ENCODE data around the gene EIF2B4. TPM values are rescaled to one million over a fixed set of nuclear protein-coding genes. Genes with fewer than 3 reads are reported as not detected.

Gene EIF2B4
- total and polyA plus RNA-seq, 7 experiments from 2014 or later: 23.8 to 56.1 (median 42.2) TPM

DNA sequence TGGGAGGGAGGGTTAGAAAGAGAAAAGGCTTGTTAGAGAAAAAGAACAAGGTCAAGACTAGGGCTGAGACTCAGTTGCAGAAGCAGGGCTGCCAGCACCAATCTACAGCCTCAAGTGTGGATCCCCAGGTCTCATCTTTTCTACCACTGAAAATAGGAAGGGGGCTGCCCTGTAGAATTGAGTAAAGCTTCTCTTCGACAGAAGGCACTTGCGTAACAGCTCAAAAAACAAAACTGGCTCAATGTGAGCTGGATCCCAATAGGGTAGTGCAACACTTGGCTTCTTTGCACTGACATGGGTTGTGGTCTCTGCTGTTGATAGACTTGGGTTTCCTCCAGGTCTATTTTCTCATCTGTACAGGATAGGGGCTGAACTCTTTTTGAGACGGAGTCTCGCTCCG is 45.4 kb downstream of the EIF2B4 start:
- ChIA-PET POLR2A (interaction anchor here (0.6 to 4.7 kb wide), 7 partner anchors 8 to 113 kb away, joined by 3 to 40 read pairs (median 5); partner anchors contain the start of genes ATRAID, EIF2B4, SLC5A6 and SNX17), CTCF (interaction anchor here (0.6 kb wide), 1 partner anchor 16 kb away, joined by 8 read pairs; no protein-coding TSS in a partner anchor)
- Mint-ChIP-seq H3K9me3 (peaks cover 0 to 2% (median 0%) of the 10 kb centered on the region in 11 donors), H3K36me3 (peaks cover 10 to 40% (median 23%) of the 10 kb centered on the region in 5 donors), H3K27me3 (no peaks in the 10 kb centered on the region), H3K4me1 (peaks cover 14 to 30% (median 23%) of the 10 kb centered on the region in 7 donors), H3K27ac (peak overlapping the region in 8 of 9 donors; percentile 46 to 100 (median 98)), H3K4me3 (peak overlapping the region in 9 of 10 donors; percentile 3 to 99 (median 45))
- Histone ChIP-seq H3K27ac (ENCODE audit: low read depth, low read length) (peak overlapping the region; percentile 23), H3K4me1 (ENCODE audit: control insufficient read depth in 2 of 2, insufficient read depth in 2 of 2, low read length in 2 of 2) (peaks cover 17 to 22% of the 10 kb centered on the region in 2 donors), H3K4me3 (ENCODE audit: low read length) (no peak overlapping the region), H3K9me3 (ENCODE audit: control insufficient read depth in 2 of 3, low read length in 3 of 3) (no peaks in the 10 kb centered on the region), H3K36me3 (ENCODE audit: control insufficient read depth in 2 of 3, insufficient read depth in 3 of 3, low read length in 3 of 3) (peaks cover 11 to 44% (median 20%) of the 10 kb centered on the region in 3 experiments), H3K27me3 (ENCODE audit: control insufficient read depth in 2 of 2, insufficient read depth in 2 of 2, low read length in 2 of 2) (no peaks in the 10 kb centered on the region)
- no peak for DNase-seq
- ATAC-seq: no peak
- intact Hi-C loops (cut with micrococcal nuclease): no loop called here

- DNase-seq: no peak
- ChIA-PET POLR2A (interaction anchor here (0.6 to 4.7 kb wide), 20 partner anchors 9 to 273 kb away, joined by 3 to 40 read pairs (median 5); partner anchors contain the start of genes AGBL5, ATRAID, EIF2B4 and GTF3C2), CTCF (interaction anchor here (1.2 to 2.6 kb wide), 3 partner anchors 20 to 105 kb away, joined by 4 to 9 read pairs (median 6); partner anchors contain the start of gene NRBP1)
- Mint-ChIP-seq H3K9me3 (peaks cover 0 to 2% (median 0%) of the 10 kb centered on the region in 11 donors), H3K27ac (peak overlapping the region; percentile 93 to 100 (median 99)), H3K36me3 (peaks cover 10 to 31% (median 19%) of the 10 kb centered on the region in 5 donors), H3K4me3 (peak overlapping the region; percentile 91 to 100 (median 99)), H3K4me1 (peaks cover 14 to 30% (median 23%) of the 10 kb centered on the region in 7 donors), H3K27me3 (no peaks in the 10 kb centered on the region)
- no peak for ATAC-seq
- Histone ChIP-seq H3K36me3 (ENCODE audit: control insufficient read depth in 2 of 3, insufficient read depth in 3 of 3, low read length in 3 of 3) (peaks cover 4 to 34% (median 10%) of the 10 kb centered on the region in 3 experiments), H3K4me1 (ENCODE audit: control insufficient read depth in 2 of 2, insufficient read depth in 2 of 2, low read length in 2 of 2) (peaks cover 17 to 22% of the 10 kb centered on the region in 2 donors), H3K27ac (ENCODE audit: low read depth, low read length) (peak overlapping the region; percentile 95), H3K4me3 (ENCODE audit: low read length) (peak overlapping the region; percentile 99), H3K9me3 (ENCODE audit: control insufficient read depth in 2 of 3, low read length in 3 of 3) (no peaks in the 10 kb centered on the region), H3K27me3 (ENCODE audit: control insufficient read depth in 2 of 2, insufficient read depth in 2 of 2, low read length in 2 of 2) (no peaks in the 10 kb centered on the region)
- intact Hi-C loops (cut with micrococcal nuclease): loop anchor here (1.0 to 2.0 kb wide), 13 partner anchors 33 to 538 kb away; partner anchors contain the start of genes CAD (in 2 of the 2), EIF2B4 (in 2 of the 2), PPM1G (in 2 of the 2) and PREB (in 2 of the 2)
These were observed 46.4 kb downstream of the EIF2B4 start for GRCh38 chr2:27323596-27324285.

DNA sequence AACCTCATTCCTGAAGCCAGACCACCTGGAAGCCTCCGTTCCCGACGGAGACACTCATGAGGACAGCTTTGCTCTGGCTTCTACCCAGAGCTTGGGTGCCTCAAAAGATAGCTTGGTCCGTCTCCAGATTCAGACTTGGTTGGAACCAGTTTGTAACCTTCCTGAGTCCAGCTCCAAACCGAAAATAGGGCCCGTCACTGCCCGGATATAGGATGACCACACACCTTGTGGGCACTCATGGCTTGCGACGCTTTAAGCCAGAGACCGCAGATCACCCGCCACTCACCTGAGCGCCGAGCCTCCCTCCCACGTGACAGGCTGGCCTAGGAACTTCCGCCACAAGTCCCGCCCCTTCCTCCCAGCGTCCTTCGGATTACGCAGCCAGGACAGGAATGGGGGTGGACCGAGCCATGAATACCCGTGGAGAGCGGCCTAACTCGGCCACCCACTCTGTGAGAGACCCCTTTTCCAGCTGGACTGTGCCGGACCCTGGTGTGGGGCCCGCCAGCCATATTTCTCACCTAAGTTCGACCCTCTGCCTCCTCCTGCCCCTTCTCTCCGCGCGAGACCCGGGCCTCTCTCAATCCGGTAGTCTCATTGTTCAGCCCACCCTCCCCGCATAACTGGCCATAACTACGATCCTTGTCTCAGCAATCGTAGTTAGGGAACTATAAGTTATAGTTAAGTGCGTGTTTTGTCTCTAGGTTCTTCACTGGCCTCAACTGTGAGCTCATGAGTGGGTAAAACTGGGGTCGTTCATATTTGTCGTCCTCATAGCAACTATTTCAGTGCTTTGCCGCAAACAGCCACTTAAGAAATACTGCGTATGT is 47.2 kb downstream of the EIF2B4 start, which contains the start of gene MPV17:
Gene MPV17 (minus strand): TSS at position 332 of the 830 bp plus-strand sequence. CDS start 580 bp downstream, outside the sequence.
- H3K27ac Mint-ChIP-seq: peak within 1 kb of the TSS; percentile 93 to 100 (median 99)

GRCh38 chr2:27322301-27322765 is 47.8 kb downstream of the EIF2B4 start:
- peaks cover 0 to 2% (median 0%) of the 10 kb centered on the region in 11 donors for H3K9me3 Mint-ChIP-seq
- H3K36me3 ChIP-seq (ENCODE audit: control insufficient read depth in 2 of 3, insufficient read depth in 3 of 3, low read length in 3 of 3): peaks cover 0 to 27% (median 0%) of the 10 kb centered on the region in 3 experiments
- ATAC-seq (peak; percentile 28), DNase-seq (peak in 3 of 9 donors; percentile 5 to 17 (median 13))
- peaks cover 17 to 22% of the 10 kb centered on the region in 2 donors for H3K4me1 ChIP-seq (ENCODE audit: control insufficient read depth in 2 of 2, insufficient read depth in 2 of 2, low read length in 2 of 2)
- ChIA-PET POLR2A (interaction anchor here (0.7 to 4.7 kb wide), 16 partner anchors 11 to 272 kb away, joined by 3 to 40 read pairs (median 4); partner anchors contain the start of genes AGBL5, EIF2B4, GTF3C2 and KHK), CTCF (interaction anchor here (0.9 to 2.6 kb wide), 3 partner anchors 13 to 272 kb away, joined by 3 to 9 read pairs (median 3); no protein-coding TSS in a partner anchor)
- no peaks in the 10 kb centered on the region for H3K27me3 Mint-ChIP-seq
- H3K27ac Mint-ChIP-seq: peak overlapping the region; percentile 93 to 100 (median 99)
- H3K4me3 ChIP-seq (ENCODE audit: low read length): peak overlapping the region; percentile 99
- intact Hi-C loops (cut with micrococcal nuclease): loop anchor here (2.0 kb wide), 3 partner anchors 58 to 306 kb away; partner anchors contain the start of genes CCDC121 (in 1 of the 2), GPN1 (in 1 of the 2) and PREB (in 1 of the 2)
- H3K27me3 ChIP-seq (ENCODE audit: control insufficient read depth in 2 of 2, insufficient read depth in 2 of 2, low read length in 2 of 2): no peaks in the 10 kb centered on the region
- H3K27ac ChIP-seq (ENCODE audit: low read depth, low read length): peak overlapping the region; percentile 95
- peaks cover 14 to 30% (median 23%) of the 10 kb centered on the region in 7 donors for H3K4me1 Mint-ChIP-seq
- peaks cover 8 to 23% (median 11%) of the 10 kb centered on the region in 5 donors for H3K36me3 Mint-ChIP-seq
- H3K4me3 Mint-ChIP-seq: peak overlapping the region; percentile 91 to 100 (median 99)
- no peaks in the 10 kb centered on the region for H3K9me3 ChIP-seq (ENCODE audit: control insufficient read depth in 2 of 3, low read length in 3 of 3)

More for the DNA sequence above, 47.2 kb downstream of the EIF2B4 start, which contains the start of gene MPV17:
- ATAC-seq: peak; percentile 98
- ChIA-PET CTCF (interaction anchor here (0.9 to 2.6 kb wide), 5 partner anchors 12 to 272 kb away, joined by 3 to 9 read pairs (median 4); partner anchors contain the start of gene NRBP1), POLR2A (interaction anchor here (0.6 to 4.7 kb wide), 26 partner anchors 9 to 272 kb away, joined by 3 to 40 read pairs (median 4); partner anchors contain the start of genes AGBL5, ATRAID, EIF2B4 and GTF3C2)
- intact Hi-C loops (cut with micrococcal nuclease): loop anchor here (1.0 to 2.0 kb wide), 13 partner anchors 33 to 538 kb away; partner anchors contain the start of genes CAD (in 2 of the 2), EIF2B4 (in 2 of the 2), PPM1G (in 2 of the 2) and PREB (in 2 of the 2)
- Mint-ChIP-seq H3K36me3 (peaks cover 10 to 24% (median 14%) of the 10 kb centered on the region in 5 donors), H3K4me3 (peak within 1 kb of the TSS; percentile 91 to 100 (median 99)), H3K4me1 (peaks cover 14 to 30% (median 23%) of the 10 kb centered on the region in 7 donors), H3K9me3 (peaks cover 0 to 2% (median 0%) of the 10 kb centered on the region in 11 donors), H3K27me3 (no peaks in the 10 kb centered on the region)
- Histone ChIP-seq H3K9me3 (ENCODE audit: control insufficient read depth in 2 of 3, low read length in 3 of 3) (no peaks in the 10 kb centered on the region), H3K27ac (ENCODE audit: low read depth, low read length) (peak within 1 kb of the TSS; percentile 95), H3K27me3 (ENCODE audit: control insufficient read depth in 2 of 2, insufficient read depth in 2 of 2, low read length in 2 of 2) (no peaks in the 10 kb centered on the region), H3K4me1 (ENCODE audit: control insufficient read depth in 2 of 2, insufficient read depth in 2 of 2, low read length in 2 of 2) (peaks cover 17 to 22% of the 10 kb centered on the region in 2 donors), H3K4me3 (ENCODE audit: low read length) (peak within 1 kb of the TSS; percentile 99), H3K36me3 (ENCODE audit: control insufficient read depth in 2 of 3, insufficient read depth in 3 of 3, low read length in 3 of 3) (peaks cover 0 to 26% (median 3%) of the 10 kb centered on the region in 3 experiments)
- DNase-seq: peak; percentile 65 to 87 (median 82)

DNA sequence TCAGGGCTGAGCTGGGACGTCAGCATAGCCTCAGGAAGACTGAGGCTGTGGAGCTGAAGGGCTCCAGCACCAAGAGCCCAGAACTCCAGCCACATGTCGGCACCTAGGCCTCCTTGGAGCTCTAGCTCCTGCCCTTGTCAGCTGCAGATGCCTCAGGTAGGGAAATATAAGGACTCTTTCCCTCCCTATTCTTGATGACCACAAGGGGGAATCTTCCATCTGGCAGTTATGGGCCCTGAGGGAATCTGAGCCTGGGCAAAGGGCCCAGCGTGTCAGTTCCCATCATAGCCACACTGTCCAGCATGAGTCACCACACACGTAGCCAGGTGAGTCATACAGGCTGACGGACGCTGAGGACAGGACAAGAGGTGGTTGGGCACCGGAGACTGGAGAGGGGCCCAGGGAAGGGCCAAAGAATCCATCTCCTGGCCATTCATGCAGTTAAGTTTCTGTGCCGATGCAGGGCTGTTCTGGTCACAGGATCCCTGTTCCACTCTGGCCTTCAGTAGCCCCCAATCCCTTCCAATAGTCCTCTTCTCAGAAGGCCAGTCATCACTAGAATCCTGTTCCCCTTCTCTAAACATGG is 49.1 kb downstream of the EIF2B4 start:
- Mint-ChIP-seq H3K4me3 (peak overlapping the region in 6 of 10 donors; percentile 25 to 100 (median 78)), H3K27me3 (no peaks in the 10 kb centered on the region), H3K9me3 (peaks cover 0 to 2% (median 0%) of the 10 kb centered on the region in 11 donors), H3K4me1 (peaks cover 12 to 30% (median 23%) of the 10 kb centered on the region in 7 donors), H3K36me3 (peaks cover 0 to 15% (median 3%) of the 10 kb centered on the region in 5 donors), H3K27ac (peak overlapping the region in 3 of 9 donors; percentile 9 to 99 (median 29))
- Histone ChIP-seq H3K27me3 (ENCODE audit: control insufficient read depth in 2 of 2, insufficient read depth in 2 of 2, low read length in 2 of 2) (no peaks in the 10 kb centered on the region), H3K27ac (ENCODE audit: low read depth, low read length) (no peak overlapping the region), H3K9me3 (ENCODE audit: control insufficient read depth in 2 of 3, low read length in 3 of 3) (no peaks in the 10 kb centered on the region), H3K4me3 (ENCODE audit: low read length) (no peak overlapping the region), H3K36me3 (ENCODE audit: control insufficient read depth in 2 of 3, insufficient read depth in 3 of 3, low read length in 3 of 3) (peaks cover 0 to 27% (median 0%) of the 10 kb centered on the region in 3 experiments), H3K4me1 (ENCODE audit: control insufficient read depth in 2 of 2, insufficient read depth in 2 of 2, low read length in 2 of 2) (peaks cover 17 to 22% of the 10 kb centered on the region in 2 donors)
- intact Hi-C loops (cut with micrococcal nuclease): no loop called here
- ChIA-PET CTCF (interaction anchor here (1.4 kb wide), 1 partner anchor 18 kb away, joined by 6 read pairs; no protein-coding TSS in a partner anchor), POLR2A (interaction anchor here (0.7 to 1.3 kb wide), 2 partner anchors 8 to 11 kb away, joined by 3 to 4 read pairs; no protein-coding TSS in a partner anchor)
- DNase-seq (no peak), ATAC-seq (no peak)
